Lower leg skin (tissue), 3 donors: Measurements from ENCODE around the gene DHRSX.

ENCODE experiments used
- POLR2A ChIP-seq, 2 donors: fragments of 450-650 bp; IDR thresholded peaks; one replicate each; pipeline ENCODE4 v1.6.1; 2016 to 2017; ENCODE audit warnings: antibody characterized with exemption in 2 of 2, mild to moderate bottlenecking in 1 of 2, moderate library complexity in 1 of 2
- TF ChIP-seq, protein P1 (sequence below), 3 donors: fragments of 450-650 bp; IDR thresholded peaks; one replicate each; pipeline ENCODE4 v1.5.1; 2016; ENCODE audit warnings: antibody characterized with exemption in 3 of 3, mild to moderate bottlenecking in 3 of 3, moderate library complexity in 2 of 3

DNA sequence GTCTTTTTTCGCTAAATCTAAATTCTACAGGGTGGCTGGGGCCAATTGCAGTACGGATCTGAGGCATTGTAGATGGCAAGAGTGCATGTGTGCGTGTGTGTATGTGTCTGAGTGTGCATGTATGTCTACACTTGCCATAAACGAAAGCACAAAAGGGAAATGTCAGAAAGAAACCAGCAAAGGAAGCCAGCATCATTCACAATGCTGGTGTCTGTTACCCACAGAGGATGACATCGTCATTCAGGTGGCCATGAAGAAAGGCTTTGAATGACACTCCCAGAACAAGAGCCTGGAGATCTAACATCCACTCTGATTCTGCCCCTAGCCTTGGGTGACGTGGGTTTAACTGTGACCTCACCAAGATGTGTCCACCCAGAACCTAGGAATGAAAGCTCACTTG lies 124.6 kb downstream of the DHRSX start:
- TF ChIP-seq, protein P1, sequence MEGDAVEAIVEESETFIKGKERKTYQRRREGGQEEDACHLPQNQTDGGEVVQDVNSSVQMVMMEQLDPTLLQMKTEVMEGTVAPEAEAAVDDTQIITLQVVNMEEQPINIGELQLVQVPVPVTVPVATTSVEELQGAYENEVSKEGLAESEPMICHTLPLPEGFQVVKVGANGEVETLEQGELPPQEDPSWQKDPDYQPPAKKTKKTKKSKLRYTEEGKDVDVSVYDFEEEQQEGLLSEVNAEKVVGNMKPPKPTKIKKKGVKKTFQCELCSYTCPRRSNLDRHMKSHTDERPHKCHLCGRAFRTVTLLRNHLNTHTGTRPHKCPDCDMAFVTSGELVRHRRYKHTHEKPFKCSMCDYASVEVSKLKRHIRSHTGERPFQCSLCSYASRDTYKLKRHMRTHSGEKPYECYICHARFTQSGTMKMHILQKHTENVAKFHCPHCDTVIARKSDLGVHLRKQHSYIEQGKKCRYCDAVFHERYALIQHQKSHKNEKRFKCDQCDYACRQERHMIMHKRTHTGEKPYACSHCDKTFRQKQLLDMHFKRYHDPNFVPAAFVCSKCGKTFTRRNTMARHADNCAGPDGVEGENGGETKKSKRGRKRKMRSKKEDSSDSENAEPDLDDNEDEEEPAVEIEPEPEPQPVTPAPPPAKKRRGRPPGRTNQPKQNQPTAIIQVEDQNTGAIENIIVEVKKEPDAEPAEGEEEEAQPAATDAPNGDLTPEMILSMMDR (IDR thresholded peaks at IDR 0.05): no peak
- TF ChIP-seq POLR2A (IDR thresholded peaks at IDR 0.05): no peak
